Endothelial cell (in vitro differentiated cells): Measurements from ENCODE around the gene ADGRV1. TPM values are rescaled to one million over a fixed set of nuclear protein-coding genes. Genes with fewer than 3 reads are reported as not detected.

Experiments
- DNase-seq: peaks from one replicate; pipeline ENCODE4 v3.0.0; 2021; ENCODE audit warnings: low spot score
- H3K27ac Mint-ChIP-seq: one replicate; pipeline ENCODE4 v1.8.0; 2021; ENCODE audit warnings: mixed read lengths, inconsistent platforms; ENCODE audit not compliant: unreplicated experiment
- H3K27me3 Mint-ChIP-seq: one replicate; pipeline ENCODE4 v1.8.0; 2021; ENCODE audit warnings: mild to moderate bottlenecking, moderate library complexity, mixed read lengths, inconsistent platforms; ENCODE audit not compliant: unreplicated experiment
- H3K36me3 Mint-ChIP-seq: one replicate; pipeline ENCODE4 v1.8.0; 2021; ENCODE audit warnings: mild to moderate bottlenecking, low read depth, mixed read lengths, inconsistent platforms; ENCODE audit not compliant: unreplicated experiment
- H3K4me1 Mint-ChIP-seq: one replicate; pipeline ENCODE4 v1.8.0; 2021; ENCODE audit warnings: mild to moderate bottlenecking, mixed read lengths, inconsistent platforms; ENCODE audit not compliant: unreplicated experiment
- H3K4me3 Mint-ChIP-seq: one replicate; pipeline ENCODE4 v1.8.0; 2021; ENCODE audit warnings: mild to moderate bottlenecking, mixed read lengths, inconsistent platforms; ENCODE audit not compliant: unreplicated experiment
- H3K9me3 Mint-ChIP-seq: one replicate; pipeline ENCODE4 v1.8.0; 2021; ENCODE audit warnings: mixed read lengths, inconsistent platforms; ENCODE audit not compliant: unreplicated experiment
- total RNA-seq: library from RNA; stranded (reverse); fragmentation: NEBNext Ultra II Directional; extraction: Animal tissue kit (Norgen Biotek cat#: 25700); gene quantifications from one replicate; pipeline ENCODE4 v1.2.1, GENCODE V29; 2021; ENCODE audit not compliant: unreplicated experiment
- TF ChIP-seq, protein P1 (sequence below): fragments of 200-600 bp; sonication (generic); IDR thresholded peaks from one replicate; pipeline ENCODE4 v1.5.0; 2021; ENCODE audit warnings: antibody characterized with exemption; ENCODE audit not compliant: unreplicated experiment

ADGRV1 gene
- total RNA-seq, 1 donor from 2014 or later, result 23.1 TPM

DNA sequence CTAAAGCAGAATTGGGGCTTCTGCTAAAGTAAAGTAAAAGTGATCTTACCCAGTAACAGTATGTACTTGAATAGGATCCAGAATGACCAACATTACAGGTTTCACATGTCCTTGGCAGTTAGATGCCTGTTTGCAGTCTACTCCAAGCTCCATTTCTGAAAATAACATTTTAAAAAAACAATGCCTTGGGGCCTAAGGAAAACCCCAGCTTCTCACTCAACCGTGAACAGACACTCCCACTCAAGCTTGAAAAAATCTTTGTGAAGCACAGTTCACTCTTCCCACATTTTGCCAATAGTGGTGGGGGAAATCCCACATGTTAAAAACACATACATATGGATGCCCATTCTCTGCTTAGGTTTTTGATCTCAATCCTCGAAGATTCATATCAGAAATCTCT, 520.4 kb downstream of the ADGRV1 start:
- TF ChIP-seq, protein P1, sequence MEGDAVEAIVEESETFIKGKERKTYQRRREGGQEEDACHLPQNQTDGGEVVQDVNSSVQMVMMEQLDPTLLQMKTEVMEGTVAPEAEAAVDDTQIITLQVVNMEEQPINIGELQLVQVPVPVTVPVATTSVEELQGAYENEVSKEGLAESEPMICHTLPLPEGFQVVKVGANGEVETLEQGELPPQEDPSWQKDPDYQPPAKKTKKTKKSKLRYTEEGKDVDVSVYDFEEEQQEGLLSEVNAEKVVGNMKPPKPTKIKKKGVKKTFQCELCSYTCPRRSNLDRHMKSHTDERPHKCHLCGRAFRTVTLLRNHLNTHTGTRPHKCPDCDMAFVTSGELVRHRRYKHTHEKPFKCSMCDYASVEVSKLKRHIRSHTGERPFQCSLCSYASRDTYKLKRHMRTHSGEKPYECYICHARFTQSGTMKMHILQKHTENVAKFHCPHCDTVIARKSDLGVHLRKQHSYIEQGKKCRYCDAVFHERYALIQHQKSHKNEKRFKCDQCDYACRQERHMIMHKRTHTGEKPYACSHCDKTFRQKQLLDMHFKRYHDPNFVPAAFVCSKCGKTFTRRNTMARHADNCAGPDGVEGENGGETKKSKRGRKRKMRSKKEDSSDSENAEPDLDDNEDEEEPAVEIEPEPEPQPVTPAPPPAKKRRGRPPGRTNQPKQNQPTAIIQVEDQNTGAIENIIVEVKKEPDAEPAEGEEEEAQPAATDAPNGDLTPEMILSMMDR, result no peak
- no peaks in the 10 kb centered on the region for H3K36me3 Mint-ChIP-seq
- DNase-seq, result no peak
- no peak overlapping the region for H3K4me3 Mint-ChIP-seq
- peaks cover 2% of the 10 kb centered on the region for H3K27me3 Mint-ChIP-seq
- H3K4me1 Mint-ChIP-seq, result peaks cover 2% of the 10 kb centered on the region
- H3K27ac Mint-ChIP-seq, result no peak overlapping the region
- no peaks in the 10 kb centered on the region for H3K9me3 Mint-ChIP-seq

DNA sequence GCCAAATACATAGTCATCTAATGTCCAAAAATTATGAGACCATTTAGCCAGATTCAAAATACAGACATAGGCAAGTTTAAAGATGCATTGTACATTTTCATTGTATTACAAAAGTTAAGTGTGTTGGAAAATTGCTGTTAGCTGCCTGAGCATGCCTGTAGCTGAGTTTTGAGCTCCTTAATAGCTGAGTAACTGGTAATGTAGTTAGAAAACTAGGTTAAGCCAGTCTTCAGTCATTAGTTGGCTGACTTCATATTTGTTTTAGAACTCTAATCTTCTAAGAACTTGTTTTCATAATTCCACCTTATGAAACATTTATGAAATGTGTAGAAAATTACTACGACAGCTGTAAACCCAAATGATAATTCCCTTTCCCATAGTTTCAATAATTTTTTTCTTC, 531.2 kb downstream of the ADGRV1 start:
- TF ChIP-seq, protein P1, result no peak
- Mint-ChIP-seq H3K4me3 (no peak overlapping the region), H3K4me1 (no peaks in the 10 kb centered on the region), H3K27ac (no peak overlapping the region), H3K27me3 (no peaks in the 10 kb centered on the region), H3K36me3 (no peaks in the 10 kb centered on the region), H3K9me3 (no peaks in the 10 kb centered on the region)
- no peak for DNase-seq

DNA sequence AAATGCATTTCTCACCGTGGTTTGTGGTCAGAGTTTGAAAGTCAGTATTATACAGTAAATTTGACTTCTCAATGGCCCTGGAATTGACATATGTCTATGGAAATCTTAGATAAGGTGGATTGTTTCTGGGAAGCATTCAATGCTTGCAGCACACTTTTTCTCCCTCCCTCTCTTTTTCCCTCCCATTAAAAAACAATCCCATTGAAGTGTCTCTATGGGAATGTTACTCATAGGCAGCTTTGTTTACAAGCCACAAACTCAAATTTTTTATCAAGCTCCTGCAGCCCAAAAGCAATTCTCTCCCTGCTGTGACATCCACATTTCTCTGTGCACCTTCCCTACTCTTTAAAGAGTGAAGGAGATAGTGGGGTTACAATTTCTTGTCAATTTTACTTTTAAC, 532.4 kb downstream of the ADGRV1 start:
- H3K4me1 Mint-ChIP-seq, result no peaks in the 10 kb centered on the region
- DNase-seq, result no peak
- H3K9me3 Mint-ChIP-seq, result no peaks in the 10 kb centered on the region
- no peaks in the 10 kb centered on the region for H3K36me3 Mint-ChIP-seq
- no peak overlapping the region for H3K27ac Mint-ChIP-seq
- no peaks in the 10 kb centered on the region for H3K27me3 Mint-ChIP-seq
- no peak overlapping the region for H3K4me3 Mint-ChIP-seq
- TF ChIP-seq, protein P1, result no peak

DNA sequence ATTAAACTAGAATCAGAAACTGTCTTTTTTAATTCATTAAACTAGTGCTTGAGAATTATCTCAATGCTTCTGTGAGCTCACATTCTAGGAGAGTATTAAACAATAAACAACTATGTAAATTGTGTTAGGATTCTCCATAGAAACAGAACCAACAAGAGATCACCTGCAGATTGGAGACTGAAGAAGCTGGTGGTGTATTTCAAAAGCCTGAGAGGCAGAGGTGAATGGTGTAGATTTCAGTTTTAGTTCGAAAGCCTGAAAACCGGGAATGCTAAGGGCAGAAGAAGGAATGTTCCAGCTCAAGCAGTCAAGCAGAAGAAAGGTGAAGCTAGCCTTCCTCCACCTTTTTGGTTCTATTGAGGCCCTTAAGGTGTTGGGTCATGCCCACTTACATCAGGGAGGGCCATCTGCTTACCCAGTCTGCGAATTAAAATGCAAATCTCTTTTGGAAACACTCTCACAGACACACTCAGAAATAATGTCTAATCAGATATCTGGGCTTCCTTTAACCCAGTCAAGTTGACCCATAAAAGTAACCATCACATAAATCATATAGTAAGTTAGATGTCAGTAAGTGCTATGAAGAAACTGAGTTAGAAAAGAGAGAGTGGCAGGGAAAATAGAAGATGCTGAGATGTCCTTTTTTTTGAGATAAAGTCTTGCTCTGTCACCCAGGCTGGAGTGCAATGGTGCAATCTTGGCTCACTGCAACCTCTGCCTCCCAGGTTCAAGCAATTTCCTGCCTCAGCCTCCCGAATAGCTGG, 533.1 kb downstream of the ADGRV1 start:
- no peak overlapping the region for H3K4me3 Mint-ChIP-seq
- TF ChIP-seq, protein P1, result no peak
- H3K27me3 Mint-ChIP-seq, result no peaks in the 10 kb centered on the region
- no peak overlapping the region for H3K27ac Mint-ChIP-seq
- no peaks in the 10 kb centered on the region for H3K4me1 Mint-ChIP-seq
- no peak for DNase-seq
- H3K9me3 Mint-ChIP-seq, result no peaks in the 10 kb centered on the region
- H3K36me3 Mint-ChIP-seq, result no peaks in the 10 kb centered on the region
